GM18858 (cell line): ENCODE measurements around the gene BABAM2.
"Not testable (repeated sequence)": the region's sequence is repeated elsewhere in the genome, so short reads cannot be mapped to it uniquely, and the experiment has no call there.

ENCODE experiments used
- ATAC-seq: cut with Tn5 transposase; IDR thresholded peaks from one replicate; pipeline ENCODE4 v1.9.1; 2021; ENCODE audit not compliant: unreplicated experiment

The BABAM2 gene

DNA sequence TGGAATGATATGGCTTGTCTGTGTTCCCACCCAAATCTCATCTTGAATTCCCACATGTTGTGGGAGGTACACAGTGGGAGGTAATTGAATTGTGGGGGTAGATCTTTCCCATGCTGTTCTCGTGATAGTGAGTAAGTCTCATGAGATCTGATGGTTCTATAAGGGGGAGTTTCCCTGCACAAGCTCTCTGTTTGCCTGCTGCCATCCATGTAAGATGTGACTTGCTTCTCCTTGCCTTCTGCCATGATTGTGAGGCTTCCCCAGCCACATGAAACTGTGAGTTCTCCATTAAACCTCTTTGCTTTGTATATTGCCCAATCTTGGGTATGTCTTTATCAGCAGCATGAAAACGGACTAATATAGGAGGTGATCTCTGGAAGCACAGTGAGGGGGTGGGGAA lies 78.4 kb downstream of the BABAM2 start:
- ATAC-seq: not testable (repeated sequence)

DNA sequence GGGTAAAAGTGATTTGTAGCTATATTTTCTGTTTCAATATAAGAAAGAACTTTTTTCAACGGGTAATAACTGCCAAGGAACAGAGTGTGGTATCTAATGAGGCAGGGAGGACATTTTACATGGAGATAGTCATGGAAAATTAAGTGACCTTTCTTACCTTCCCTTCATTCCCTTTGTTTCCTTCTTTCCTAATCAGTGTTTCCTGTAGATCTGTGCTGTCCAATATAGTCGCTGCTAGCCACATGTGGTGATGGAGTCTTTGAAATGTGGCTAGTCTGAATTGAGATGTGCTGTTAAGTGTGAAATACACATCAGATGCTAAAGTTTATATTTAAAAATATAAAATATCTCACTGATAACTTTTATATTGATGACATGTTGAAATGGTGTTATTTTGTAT lies 81.8 kb downstream of the BABAM2 start:
- no peak for ATAC-seq

DNA sequence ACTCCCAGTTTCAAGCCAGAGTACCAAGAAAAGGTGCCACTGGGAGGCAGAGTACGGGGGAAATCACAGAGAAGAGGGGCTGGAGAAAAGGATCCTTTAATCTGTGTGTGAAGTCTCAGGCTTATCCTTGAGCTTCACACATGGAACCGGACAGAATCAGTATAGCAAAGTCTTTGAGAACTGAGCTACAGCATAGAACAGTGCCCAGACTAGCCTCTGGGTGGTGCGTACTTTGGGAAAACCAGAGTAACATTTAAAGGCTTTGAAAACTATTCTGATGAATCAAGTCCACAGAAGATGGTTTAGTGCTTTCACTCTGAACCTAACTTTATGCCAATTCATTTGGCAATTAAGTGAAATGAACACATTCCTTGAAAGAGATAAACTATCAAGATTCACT lies 83.1 kb downstream of the BABAM2 start:
- no peak for ATAC-seq

DNA sequence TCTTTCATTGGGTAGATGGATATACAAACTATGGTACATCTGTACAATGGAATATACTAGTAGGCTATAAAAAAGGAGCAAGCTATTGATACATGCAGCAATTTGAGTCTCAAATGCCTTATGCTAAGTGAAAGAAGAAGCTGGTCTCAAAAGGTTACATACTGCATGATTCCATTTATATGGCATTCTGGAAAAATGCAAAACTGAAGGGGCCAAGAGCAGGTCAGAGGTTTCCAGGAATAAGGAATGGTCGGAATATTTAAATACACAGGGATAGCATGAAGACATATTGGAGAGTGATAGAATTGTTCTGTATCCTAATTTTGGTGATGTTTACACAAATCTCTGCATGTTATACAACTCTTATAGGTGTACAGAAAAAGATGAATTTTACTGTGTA lies 85.8 kb downstream of the BABAM2 start:
- no peak for ATAC-seq

DNA sequence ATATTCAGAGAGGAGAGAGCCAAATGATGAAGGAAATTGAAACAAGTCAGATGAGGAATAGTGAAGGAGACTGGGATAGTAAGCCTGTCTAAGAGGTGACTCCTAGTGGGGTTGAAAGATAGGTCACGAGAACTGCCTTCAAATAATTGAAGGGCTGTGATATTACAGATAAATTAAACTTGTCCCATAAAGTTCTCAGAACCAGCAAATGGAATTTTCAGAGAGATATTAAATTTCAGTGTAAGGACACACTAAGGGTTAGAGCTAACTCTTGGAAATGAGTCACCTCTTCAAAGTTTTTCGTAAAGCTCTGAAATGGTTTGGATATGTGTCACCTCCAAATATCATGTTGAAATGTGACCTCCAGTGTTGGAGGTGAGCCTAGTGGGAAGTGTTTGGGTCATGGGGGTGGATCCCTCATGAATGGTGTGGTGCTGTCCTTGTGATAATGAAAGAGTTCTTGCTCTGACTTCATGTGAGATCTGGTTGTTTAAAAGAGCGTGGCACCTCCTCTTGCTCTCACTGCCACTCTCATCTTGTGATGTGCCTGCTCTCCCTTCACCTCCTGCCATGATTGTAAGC lies 87.3 kb downstream of the BABAM2 start:
- ATAC-seq: no peak

DNA sequence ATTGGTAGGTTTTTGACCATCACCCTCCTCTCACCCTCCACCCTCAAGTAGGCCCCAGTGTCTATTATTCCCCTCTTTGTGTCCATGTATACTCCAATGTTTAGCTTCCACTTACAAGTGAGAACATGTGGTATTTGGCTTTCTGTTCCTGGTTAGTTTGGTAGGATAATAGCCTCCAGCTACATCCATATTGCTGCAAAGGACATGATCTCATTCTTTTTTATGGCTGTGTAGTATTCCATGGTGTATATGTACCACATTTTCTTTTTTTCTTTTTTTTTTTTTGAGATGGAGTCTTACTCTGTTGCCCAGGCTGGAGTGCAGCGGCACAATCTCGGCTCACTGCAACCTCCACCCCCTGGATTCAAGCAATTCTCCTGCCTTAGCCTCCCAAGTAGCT lies 88.2 kb downstream of the BABAM2 start:
- ATAC-seq: not testable (repeated sequence)

DNA sequence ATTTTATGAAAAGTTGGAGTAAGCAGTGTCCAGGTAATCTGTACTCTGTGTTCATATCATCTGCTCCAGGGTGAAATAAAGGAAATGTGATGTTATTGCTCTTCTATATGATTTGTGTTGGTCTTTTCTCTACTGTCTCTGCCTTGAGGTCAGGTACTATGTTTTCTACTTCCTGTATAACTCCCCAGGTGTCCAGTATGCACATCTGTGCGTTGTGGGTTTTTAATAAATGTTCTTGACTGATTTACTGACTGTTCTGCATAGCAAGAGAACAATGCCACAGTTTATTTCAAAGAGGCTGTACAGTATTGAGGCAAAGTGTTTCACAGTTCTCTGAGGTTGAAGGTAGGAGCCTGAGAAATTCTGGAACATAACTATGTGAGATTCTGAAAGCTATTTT lies 89.7 kb downstream of the BABAM2 start:
- ATAC-seq: no peak

DNA sequence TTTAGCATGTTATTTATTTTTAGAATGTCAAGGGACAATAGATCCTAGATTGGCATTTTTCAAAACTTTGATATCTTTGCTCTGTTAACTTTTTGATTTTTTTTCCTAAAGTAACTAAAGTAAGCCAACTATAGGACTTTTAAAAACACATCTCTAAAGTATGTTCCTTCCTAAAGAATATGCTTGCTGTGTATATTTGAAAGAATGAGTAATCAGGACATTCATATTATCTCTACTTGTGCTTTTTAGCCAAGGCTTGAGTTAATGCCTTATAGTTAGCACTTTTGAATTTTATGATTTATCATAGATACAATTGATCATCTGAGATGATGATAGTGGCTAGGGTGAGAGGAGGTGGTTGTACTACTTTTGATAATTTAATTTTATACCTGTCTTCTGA lies 93.6 kb downstream of the BABAM2 start:
- ATAC-seq: no peak

DNA sequence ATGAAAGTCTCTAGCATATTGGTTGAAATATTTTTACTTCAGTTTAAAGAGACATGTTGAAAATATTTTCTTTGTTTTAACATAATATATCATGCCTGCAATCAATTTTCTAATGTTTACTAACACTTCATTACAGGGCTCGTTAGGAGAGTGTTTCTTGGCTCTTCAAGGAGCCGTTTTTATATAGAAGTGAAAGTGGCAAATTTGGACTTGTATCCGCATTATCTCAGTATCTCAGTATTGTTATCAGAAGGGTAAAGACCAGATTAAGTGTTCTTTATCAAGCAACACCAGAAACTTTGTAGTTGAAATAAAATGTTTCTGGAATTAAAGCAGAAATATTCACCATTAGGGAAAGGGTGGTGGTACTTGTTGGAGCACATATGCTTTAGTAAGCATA lies 97.8 kb downstream of the BABAM2 start:
- ATAC-seq: no peak

DNA sequence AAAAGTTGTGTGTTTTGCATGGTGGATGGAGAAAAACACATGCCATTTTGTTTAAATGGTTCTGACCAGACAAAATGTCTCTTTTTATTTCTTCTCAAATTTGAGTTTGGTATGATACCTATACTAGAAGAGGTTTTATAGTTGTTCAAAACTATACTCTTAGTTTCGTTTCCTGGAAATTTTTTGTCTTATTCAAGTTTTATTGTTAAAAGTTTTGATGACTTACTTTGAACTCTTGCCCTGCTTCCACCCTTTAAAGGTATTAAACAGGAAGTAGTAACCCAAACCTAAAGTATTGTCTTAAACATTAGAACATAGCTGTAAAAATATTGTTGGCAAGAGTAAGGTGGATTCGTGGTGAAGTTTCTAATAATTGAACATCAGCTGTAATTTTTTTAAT lies 98.2 kb downstream of the BABAM2 start:
- no peak for ATAC-seq

DNA sequence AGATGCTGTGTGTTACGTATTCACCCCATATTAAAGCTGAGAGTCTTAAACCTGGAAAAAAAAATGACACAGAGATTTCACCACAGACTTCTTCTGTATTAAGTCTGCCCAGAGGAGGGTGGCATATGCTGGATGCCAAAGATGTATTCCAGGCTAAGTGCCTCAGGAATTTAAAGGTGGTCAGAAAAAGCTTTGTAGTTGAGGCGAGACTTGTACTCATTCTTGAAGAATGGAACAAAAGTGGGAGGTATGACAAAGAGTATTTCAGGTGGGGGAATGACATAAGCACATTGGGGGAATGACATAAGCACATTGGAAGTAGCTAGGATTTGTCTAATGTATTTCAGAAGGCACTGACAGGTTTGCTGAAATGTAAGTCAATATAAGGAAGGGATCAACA lies 98.6 kb downstream of the BABAM2 start:
- ATAC-seq: no peak

DNA sequence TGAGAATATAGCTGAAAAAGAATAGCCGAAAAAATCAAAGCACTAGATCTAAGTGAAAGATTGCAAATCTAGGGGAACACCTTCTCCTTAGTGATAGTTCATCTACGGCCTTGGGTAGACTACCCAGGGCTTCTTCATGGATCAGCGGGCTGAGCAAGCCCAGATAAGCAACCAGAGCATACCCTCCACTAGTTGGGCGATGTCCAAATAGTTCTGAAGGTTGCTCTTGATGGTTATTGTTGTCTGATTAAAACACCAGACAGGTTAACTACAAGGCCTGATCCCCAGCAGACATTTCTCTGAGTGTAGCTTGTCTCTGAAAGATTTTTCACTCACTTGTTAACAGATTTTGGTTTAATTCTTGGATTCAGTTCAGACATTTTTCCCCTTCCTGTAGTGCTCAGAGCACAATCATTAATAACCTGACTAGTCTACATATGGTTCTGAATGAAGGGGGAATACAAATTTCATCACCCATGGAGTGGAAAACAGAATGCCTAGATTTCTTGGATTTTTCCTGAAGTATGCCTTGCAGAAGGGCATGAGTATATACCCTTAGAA lies 99.6 kb downstream of the BABAM2 start:
- ATAC-seq: no peak

DNA sequence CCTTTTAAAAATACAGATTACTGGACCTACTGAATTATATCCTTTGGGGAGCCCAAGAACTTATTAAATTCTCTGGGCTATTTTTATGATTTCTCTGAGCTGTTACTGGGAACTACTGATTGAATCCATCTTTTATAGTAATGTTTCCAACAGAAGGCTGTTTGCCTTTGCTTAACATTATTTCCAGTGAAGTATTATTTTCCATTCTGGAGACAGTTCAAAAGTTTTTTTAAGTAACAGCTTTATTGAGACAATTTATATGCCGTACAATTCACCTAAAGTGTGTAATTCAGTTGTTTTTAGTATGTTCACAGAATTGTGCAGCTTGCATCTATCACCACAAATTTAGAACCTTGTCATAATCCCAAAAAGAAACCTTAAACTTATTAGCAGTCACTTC lies 100.6 kb downstream of the BABAM2 start:
- no peak for ATAC-seq

DNA sequence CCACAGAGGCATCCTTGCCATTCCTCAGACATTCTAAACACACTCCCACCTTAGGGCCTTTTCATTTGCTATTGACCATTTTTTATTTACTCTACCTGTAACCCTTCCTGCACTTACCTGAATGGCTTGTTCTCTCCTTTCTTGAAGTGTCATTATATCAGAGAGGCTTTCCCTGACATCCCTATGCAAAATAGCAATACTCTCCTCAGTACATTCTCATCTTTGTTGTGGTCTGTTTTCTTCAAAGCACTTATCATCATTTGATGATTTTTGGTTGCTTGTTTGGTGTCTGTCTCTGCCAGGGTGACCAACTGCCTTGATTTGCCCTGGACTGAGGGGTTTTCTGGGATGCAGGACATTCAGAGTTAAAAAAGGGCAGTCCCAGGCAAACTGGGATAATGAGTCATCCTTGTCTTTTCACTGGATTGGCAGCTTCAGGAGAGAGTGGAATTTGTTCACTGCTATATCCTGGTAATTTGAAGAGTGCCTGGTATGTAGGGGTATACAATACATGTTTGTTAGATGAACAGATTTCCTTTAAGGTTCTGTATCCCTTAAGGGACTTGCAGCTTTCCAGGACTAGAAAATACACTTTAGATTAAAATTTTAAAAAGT lies 102.4 kb downstream of the BABAM2 start:
- ATAC-seq: no peak

DNA sequence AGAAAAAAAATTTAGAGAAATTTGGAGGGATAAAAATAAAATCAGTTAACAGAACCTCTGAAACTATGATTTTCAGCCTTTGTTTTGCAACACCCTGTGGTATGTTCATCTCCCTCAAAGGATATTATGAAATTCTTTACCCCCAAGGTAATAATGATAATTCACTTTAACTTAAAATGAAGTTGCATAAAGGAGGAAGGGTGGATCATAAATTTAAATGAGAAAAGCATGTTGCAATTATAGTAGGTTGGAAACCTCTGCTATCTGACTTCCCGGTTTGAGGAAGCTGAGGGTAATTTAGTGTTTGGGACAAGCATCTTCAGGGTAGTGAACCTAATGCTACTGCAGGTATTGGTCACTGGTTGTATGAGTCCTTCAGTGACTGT lies 102.9 kb downstream of the BABAM2 start:
- ATAC-seq: no peak

DNA sequence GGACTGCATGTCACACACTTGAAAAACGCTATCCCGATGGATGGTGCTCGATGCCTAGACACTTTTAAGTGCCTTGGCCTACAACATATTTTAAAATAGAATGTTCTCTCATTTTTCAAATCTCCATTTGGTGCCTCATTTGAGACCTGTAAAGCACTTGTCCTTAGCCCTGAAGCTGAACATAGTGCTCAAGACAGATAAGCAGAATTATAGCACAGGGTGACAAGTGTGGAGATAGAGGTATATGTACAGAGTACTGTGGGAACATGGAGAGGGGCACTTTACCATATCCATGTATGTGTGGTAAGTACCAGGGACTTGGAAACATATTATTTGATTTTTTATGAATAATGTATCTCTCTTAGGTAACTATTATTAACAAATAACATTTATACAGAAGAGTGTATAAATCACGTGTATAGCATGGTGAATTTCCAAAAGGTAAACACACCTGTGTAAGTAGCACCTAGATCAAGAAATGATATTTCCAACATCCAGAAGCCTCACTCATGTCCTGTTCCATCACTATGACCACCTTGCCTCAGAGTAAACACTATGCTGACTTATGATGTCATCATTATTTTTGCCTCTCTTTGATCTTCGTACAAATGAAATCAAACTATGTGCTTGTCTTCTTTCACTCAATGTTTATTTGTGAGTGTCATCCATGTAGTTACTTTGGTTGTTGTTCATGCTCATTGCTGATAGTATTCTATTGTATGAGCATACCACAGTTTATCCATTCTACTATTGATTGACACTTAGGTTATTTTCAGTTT lies 103.6 kb downstream of the BABAM2 start:
- no peak for ATAC-seq

DNA sequence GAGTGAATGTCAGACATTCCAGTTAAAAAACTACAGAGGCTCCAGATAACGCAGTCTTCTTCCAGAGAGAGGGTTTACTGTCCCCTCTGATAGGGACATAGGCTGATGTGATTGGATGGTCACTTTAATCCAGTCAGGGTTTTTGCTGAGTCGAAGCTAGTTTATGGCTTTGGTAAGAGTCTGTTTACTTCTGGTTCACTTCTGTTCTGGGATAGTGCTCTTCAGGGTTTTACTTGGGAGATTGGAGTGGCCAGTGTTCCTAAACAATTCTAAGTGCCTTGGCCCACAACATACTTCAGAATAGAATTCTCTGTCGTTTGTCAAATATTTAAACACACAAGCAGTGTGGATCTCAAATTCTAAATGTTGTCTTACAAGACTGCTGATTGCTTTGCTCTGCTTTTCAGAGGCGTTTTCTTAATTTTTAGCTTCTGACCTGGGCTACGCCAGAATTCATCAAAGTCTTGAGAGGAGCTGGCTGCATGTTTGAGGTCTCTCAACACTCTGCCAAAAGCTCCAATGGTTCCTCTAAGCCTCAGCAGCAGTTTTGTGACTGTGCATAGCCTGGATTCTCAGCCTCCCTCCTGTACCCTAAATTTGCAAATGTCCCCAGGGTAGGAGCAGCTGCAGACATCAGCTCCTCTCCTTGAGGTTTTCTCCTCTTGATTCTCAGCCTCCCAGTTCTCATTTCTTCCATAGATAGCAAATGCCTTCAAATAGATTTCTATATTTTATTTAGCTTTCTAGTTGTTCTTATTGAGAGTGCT lies 105.8 kb downstream of the BABAM2 start:
- no peak for ATAC-seq

DNA sequence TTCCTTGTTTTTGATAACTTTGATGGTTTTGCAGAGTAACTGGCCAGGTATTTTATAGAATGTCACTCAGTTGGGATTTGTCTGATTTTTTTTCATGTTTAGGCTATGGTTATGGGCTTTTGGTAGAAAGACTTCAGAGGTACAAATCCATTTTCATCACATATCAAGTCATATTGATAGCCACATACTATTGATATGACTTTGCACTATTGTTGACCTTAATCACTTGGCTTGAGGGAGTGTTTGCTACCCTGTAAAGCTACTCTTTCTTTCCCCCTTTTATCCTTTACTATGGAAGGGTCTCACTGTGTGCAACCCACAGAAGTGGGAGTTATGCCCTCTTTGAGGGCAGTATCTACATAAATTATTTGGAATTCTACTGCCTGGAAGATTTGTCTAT lies 109.8 kb downstream of the BABAM2 start:
- ATAC-seq: no peak

DNA sequence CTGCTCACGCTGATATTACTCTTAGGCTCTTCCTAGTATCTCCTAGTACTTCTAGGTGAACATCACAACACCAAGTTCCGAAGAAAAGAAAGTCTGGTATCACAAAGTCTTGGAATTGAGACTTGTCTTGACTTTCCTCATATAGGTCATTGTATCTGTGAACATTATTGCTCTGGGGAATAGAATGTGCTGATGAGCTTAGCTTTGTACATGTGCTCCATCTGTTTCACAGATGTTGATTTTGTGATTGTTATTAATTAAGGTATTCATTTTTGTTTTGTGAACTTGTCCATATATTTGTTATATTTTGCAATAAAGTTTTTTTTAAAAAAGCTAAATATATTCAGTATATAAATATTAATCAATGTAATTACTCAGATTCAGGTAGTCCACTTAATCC lies 111.7 kb downstream of the BABAM2 start:
- no peak for ATAC-seq

DNA sequence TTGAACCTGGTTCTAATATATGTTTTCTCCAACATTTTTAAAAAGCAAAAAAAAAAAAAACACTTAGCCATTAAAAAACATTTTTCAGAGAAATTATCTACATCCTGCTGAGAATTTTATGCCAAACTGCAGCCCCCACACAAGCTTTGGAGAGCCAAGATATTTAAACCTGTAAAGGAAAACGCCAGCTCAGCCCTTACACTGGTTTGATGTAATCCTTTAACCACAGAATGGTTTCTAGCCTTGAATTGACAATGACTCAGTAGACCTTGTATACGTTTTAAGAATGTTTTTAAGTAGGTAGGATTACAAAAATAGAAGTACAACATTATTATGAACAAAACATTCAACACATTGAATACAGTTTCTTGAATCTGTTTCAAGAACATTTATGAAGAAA lies 113.6 kb downstream of the BABAM2 start:
- ATAC-seq: no peak

DNA sequence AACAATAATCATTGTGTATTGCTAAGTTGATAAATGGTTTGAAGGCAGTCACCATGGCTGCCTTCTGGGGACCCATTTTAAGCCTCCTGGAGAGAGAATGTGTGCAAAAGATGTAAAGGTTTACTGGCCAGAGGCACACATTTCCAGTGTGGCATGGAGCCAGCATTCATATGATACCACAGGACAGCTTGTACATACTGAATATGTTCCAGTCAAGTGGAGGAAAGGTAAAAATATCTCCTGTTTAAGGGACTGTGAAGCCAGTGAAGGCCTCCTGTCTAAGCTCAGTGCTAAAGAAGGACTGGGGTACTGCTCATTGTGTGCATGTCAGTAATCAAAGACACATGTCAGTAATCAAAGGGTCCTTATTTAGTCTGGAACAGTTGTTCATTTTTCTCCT lies 119.2 kb downstream of the BABAM2 start:
- no peak for ATAC-seq

DNA sequence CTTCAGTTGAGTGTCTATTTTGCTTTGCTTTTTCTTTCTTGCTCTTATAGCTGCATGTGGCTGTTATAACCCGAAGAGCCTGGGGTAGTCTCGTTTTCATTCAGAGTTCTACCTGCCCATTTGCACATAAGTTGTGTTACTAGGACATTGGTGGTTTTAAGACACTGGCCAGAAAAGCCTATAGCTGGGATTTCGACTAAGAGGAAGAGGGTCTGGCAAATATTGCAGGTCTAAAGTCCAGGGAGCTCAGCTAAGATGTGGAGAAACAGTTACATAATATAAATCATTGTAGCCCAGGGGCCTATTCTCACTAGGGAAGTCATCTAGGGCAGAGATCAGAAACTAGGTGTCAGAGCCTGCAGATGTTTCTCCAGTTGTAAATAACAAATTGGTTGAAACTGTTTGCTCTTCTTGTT lies 120.8 kb downstream of the BABAM2 start:
- no peak for ATAC-seq
